HPDE6-E6E7 (cell line): ENCODE measurements around the gene MYH16.
"Not testable (repeated sequence)": the region's sequence is repeated elsewhere in the genome, so short reads cannot be mapped to it uniquely, and the experiment has no call there.

ENCODE experiments used
- DNase-seq: peaks from one replicate; pipeline ENCODE4 v3.0.0; 2011; ENCODE audit warnings: missing footprints; ENCODE audit errors: extremely low spot score

The MYH16 gene

GRCh38 chr7:99257675-99258074 is 15.0 kb upstream of the MYH16 start:
- no peak for DNase-seq

- DNase-seq: no peak
Measured at GRCh38 chr7:99258501-99258900, 14.1 kb upstream of the MYH16 start.

GRCh38 chr7:99260395-99260794 is 12.2 kb upstream of the MYH16 start:
- DNase-seq: no peak

- DNase-seq: no peak
Measured at GRCh38 chr7:99261646-99262045, 11.0 kb upstream of the MYH16 start.

GRCh38 chr7:99265848-99266480 is 6.7 kb upstream of the MYH16 start:
- no peak for DNase-seq

GRCh38 chr7:99267481-99267840 is 5.2 kb upstream of the MYH16 start:
- DNase-seq: peak; percentile 99

- DNase-seq: no peak
Measured at GRCh38 chr7:99267841-99268576, 4.6 kb upstream of the MYH16 start.

GRCh38 chr7:99268577-99268908 is 4.1 kb upstream of the MYH16 start:
- DNase-seq: no peak

GRCh38 chr7:99270702-99271101 is 1.9 kb upstream of the MYH16 start:
- DNase-seq: no peak

GRCh38 chr7:99273561-99273960 is 922 bp downstream of the MYH16 start:
- DNase-seq: not testable (repeated sequence)

- not testable (repeated sequence) for DNase-seq
Measured at GRCh38 chr7:99274908-99275307, 2.3 kb downstream of the MYH16 start.

- no peak for DNase-seq
Measured at GRCh38 chr7:99275496-99275895, 2.9 kb downstream of the MYH16 start.

- no peak for DNase-seq
Measured at GRCh38 chr7:99278180-99278579, 5.5 kb downstream of the MYH16 start.

GRCh38 chr7:99284165-99284564 is 11.5 kb downstream of the MYH16 start:
- DNase-seq: not testable (repeated sequence)

GRCh38 chr7:99287779-99288534 is 15.3 kb downstream of the MYH16 start:
- no peak for DNase-seq

- DNase-seq: no peak
Measured at GRCh38 chr7:99289185-99289584, 16.5 kb downstream of the MYH16 start.

GRCh38 chr7:99290148-99290547 is 17.5 kb downstream of the MYH16 start:
- DNase-seq: not testable (repeated sequence)

GRCh38 chr7:99290980-99291607 is 18.5 kb downstream of the MYH16 start:
- no peak for DNase-seq

GRCh38 chr7:99292127-99292526 is 19.5 kb downstream of the MYH16 start:
- no peak for DNase-seq

- no peak for DNase-seq
Measured at GRCh38 chr7:99293167-99293566, 20.5 kb downstream of the MYH16 start.

- DNase-seq: no peak
Measured at GRCh38 chr7:99293650-99294049, 21.0 kb downstream of the MYH16 start.

- no peak for DNase-seq
Measured at GRCh38 chr7:99296471-99296870, 23.8 kb downstream of the MYH16 start.

GRCh38 chr7:99301496-99301895 is 28.9 kb downstream of the MYH16 start:
- no peak for DNase-seq
